GM20000 (cell line): Measurements from ENCODE around the gene SLC2A14.
"Not testable (repeated sequence)": the region's sequence is repeated elsewhere in the genome, so short reads cannot be mapped to it uniquely, and the experiment has no call there.

Experiments used
- DNase-seq: peaks from one replicate; pipeline ENCODE4 v3.0.0; 2012; ENCODE audit warnings: low spot score
- TF ChIP-seq, protein P1 (sequence below): IDR thresholded peaks from 2 replicates; pipeline ENCODE4 v1.5.1; 2012; ENCODE audit warnings: mild to moderate bottlenecking, control low read depth; ENCODE audit errors: extremely low read depth, missing control alignments

SLC2A14 gene

DNA sequence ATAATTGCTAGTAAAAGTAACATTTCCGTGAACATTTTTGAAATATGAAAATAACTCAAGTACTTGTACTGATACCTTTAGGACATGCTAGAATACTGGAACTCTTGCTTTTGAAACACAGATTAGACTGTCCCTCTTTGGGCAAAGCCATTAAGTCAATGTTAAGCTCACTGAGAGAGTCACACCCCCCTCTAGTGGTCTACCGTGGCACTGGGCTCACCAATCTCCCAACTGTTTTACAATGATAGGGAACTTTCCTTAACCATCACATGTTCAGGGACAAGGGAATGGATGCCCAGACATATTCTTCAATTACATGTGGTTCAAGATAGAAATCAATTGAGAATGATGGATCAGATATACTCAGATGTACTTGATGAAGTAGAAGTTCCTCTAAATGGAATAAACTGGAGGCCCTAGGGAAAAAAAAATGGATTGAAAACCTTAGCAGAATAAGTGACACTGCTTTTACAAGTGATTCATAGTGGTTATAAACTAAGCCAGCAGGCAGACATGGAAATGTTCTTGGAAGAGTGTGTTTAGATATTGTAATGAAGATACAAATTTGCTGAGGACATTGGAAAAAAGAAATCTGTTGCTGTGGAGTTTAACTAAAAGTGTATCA lies 65.7 kb downstream of the SLC2A14 start:
- peak; percentile 73 for DNase-seq
- TF ChIP-seq, protein P1, sequence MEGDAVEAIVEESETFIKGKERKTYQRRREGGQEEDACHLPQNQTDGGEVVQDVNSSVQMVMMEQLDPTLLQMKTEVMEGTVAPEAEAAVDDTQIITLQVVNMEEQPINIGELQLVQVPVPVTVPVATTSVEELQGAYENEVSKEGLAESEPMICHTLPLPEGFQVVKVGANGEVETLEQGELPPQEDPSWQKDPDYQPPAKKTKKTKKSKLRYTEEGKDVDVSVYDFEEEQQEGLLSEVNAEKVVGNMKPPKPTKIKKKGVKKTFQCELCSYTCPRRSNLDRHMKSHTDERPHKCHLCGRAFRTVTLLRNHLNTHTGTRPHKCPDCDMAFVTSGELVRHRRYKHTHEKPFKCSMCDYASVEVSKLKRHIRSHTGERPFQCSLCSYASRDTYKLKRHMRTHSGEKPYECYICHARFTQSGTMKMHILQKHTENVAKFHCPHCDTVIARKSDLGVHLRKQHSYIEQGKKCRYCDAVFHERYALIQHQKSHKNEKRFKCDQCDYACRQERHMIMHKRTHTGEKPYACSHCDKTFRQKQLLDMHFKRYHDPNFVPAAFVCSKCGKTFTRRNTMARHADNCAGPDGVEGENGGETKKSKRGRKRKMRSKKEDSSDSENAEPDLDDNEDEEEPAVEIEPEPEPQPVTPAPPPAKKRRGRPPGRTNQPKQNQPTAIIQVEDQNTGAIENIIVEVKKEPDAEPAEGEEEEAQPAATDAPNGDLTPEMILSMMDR, result peak; percentile 88

DNA sequence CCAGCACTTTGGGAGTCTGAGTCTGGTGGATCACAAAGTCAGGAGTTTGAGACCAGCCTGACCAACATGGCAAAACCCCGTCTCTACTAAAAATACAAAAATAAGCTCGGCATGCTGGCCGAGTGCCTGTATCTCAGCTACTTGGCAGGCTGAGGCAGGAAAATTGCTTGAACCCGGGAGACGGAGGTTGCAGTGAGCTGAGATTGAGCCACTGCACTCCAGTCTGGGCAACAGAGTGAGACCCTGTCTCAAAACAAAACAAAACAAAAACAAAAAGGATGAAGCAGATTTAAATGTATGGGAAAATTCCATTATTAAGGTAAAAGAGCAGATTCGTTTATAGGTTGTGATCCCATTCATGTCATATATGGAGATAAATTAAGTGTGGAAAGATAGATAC lies 66.4 kb downstream of the SLC2A14 start:
- not testable (repeated sequence) for DNase-seq

DNA sequence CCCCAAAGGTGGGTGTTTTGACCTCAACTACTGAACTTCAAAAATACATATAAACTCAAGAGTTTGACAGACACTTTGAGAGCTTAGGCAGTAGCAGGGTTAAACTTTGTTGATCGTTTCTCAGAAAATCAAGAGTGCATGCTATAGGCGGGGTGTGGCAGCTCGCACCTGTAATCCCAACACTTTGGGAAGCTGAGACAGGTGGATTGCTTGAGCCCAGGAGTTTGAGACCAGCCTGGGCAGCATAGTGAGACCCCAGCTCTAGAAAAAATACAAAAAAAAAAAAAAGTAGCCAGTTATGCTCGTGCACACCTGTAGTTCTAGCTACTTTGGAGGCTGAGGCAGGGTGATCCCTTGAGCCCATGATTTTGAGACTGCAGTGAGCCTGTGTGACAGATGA lies 71.3 kb downstream of the SLC2A14 start:
- TF ChIP-seq, protein P1, result no peak
- DNase-seq, result no peak

DNA sequence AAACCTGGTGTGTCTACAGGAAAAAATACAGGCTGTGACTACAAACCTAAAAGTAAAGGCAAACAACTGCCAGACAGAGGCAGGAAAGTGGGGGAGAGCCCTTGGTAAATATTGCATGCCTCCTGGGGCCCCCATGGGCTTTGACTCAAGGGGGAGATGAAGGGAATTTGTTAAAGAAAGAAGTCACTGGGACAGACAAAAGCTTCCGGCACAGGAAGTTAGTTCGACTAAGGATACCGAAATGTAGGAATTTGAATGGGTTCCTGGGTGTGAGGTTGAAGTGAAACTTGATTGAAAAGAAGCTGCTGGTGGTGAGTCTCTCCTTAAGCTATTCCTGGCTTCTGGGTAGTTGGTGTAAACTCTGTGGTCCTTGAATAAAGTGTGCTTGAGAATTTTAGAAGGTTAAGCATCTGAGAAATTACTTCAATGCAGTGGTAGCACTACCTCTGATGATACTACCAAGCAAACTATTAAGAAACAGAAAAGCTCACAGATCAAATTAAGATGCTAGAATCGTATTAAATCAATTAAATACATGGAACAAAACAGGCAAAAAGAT lies 73.9 kb downstream of the SLC2A14 start:
- DNase-seq, result not testable (repeated sequence)

- TF ChIP-seq, protein P1, result no peak
- DNase-seq, result no peak
Observed at GRCh38 chr12:7797698-7798398, 74.9 kb downstream of the SLC2A14 start.

DNA sequence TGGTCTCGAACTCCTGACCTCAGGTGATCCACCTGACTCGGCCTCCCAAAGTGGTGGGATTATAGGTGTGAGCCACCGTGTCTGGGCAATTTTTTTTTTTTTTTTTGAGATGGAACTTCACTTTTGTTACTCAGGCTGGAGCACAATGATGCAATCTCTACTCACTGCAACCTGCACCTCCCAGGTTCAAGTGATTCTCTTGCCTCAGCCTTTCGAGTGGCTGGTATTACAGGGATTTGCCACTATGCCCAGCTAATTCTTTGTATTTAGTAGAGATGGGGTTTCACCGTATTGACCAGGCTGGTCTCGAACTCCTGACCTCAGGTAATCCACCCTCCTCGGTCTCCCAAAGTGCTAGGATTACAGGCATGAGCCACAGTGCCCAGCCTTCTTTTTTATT lies 75.4 kb downstream of the SLC2A14 start:
- DNase-seq, result not testable (repeated sequence)

- TF ChIP-seq, protein P1, result no peak
- no peak for DNase-seq
Observed at GRCh38 chr12:7793211-7793610, 79.5 kb downstream of the SLC2A14 start.

DNA sequence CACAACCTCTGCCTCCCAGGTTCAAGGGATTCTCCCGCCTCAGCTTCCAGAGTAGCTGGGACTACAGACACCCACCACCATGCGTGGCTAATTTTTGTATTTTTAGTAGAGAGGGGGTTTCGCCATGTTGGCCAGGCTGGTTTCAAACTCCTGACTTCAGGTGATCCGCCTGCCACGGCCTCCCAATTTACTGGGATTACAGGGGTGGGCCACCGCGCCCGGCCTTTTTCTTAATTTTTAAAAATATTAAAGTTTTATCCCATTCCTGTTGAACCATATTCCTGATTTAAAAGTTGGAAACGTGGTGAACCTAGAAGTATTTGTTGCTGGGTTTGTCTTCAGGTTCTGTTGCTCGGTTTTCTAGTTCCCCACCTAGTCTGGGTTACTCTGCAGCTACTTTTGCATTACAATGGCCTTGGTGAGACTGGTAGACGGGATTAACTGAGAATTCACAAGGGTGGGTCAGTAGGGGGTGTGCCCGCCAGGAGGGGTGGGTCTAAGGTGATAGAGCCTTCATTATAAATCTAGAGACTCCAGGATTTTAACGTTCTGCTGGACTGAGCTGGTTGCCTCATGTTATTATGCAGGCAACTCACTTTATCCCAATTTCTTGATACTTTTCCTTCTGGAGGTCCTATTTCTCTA lies 83.7 kb downstream of the SLC2A14 start, which contains the start of gene NANOG:
NANOG (plus strand) TSS at position 519 of the 645 bp plus-strand sequence. CDS start 213 bp downstream, outside the sequence.
- DNase-seq, result not testable (repeated sequence)

DNA sequence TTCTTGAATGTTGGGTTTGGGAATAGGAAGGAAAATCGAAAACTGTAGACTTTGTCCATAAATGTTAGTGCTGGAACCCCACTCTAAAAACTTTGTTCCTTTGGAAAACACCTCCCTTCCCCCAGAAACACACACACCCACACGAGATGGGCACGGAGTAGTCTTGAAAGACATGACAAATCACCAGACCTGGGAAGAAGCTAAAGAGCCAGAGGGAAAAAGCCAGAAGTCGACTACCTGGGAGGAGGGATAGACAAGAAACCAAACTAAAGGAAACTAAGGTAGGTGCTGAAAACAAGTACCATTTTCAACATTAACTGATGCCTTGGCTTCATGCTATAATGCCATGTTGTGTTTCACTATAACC lies 84.4 kb downstream of the SLC2A14 start:
- no peak for DNase-seq
- TF ChIP-seq, protein P1, result no peak
